Muscle of leg (tissue), 11 donors: ENCODE measurements around the gene DSTYK. TPM values are rescaled to one million over a fixed set of nuclear protein-coding genes. Genes with fewer than 3 reads are reported as not detected.

Experiments
- DNase-seq: peaks from one replicate; pipeline ENCODE4 v3.0.0; 2013
- H3K27ac ChIP-seq: one replicate; pipeline ENCODE4 v1.5.1; 2013; ENCODE audit warnings: mild to moderate bottlenecking, low read length, control low read depth
- H3K27me3 ChIP-seq: one replicate; pipeline ENCODE4 v1.6.1; 2013; ENCODE audit warnings: low read length; ENCODE audit not compliant: control insufficient read depth, insufficient read depth
- H3K36me3 ChIP-seq: one replicate; pipeline ENCODE4 v1.6.1; 2013; ENCODE audit warnings: low read length; ENCODE audit not compliant: control insufficient read depth, insufficient read depth
- H3K4me1 ChIP-seq: one replicate; pipeline ENCODE4 v1.6.1; 2013; ENCODE audit warnings: low read length; ENCODE audit not compliant: control insufficient read depth, insufficient read depth
- H3K4me3 ChIP-seq: one replicate; pipeline ENCODE4 v1.5.1; 2013; ENCODE audit warnings: low read length, control low read depth
- H3K9me3 ChIP-seq: replicated peaks from 2 replicates; pipeline ENCODE4 v1.6.1; 2013; ENCODE audit warnings: low read depth, low read length; ENCODE audit not compliant: control insufficient read depth
- WGBS: methylation state at CpG from one replicate; pipeline ENCODE4 v1.1.5; 2013; ENCODE audit warnings: missing lambda C conversion rate; ENCODE audit not compliant: insufficient coverage; 5-methylcytosine and 5-hydroxymethylcytosine counted together
- polyA plus RNA-seq, 8 donors: library from polyadenylated mRNA; unstranded; fragments of 120-200 nt; gene quantifications; one replicate each; pipeline versions ENCODE4 v1.2.1 to v1.2.3, GENCODE V29; 2013; ENCODE audit warnings: inconsistent platforms in 1 of 8, low replicate concordance in 1 of 8; ENCODE audit not compliant: insufficient read length in 8 of 8, insufficient read depth in 1 of 8
- total RNA-seq: library from RNA; stranded (reverse); fragments of 120-200 nt; gene quantifications from one replicate; pipeline ENCODE4 v1.2.4, GENCODE V29; 2013

DSTYK gene
- total and polyA plus RNA-seq, 9 donors: 6.0 to 9.4 (median 7.1) TPM

- Histone ChIP-seq H3K4me3 (no peak overlapping the region), H3K36me3 (no peaks in the 10 kb centered on the region), H3K4me1 (peaks cover 2% of the 10 kb centered on the region), H3K9me3 (no peaks in the 10 kb centered on the region), H3K27ac (no peak overlapping the region), H3K27me3 (no peaks in the 10 kb centered on the region)
- 72% methylated on average over 4 of the region's 9 CpGs for WGBS
- DNase-seq: no peak
Measured at GRCh38 chr1:205199090-205199930, 12.2 kb downstream of the DSTYK start.

- Histone ChIP-seq H3K4me1 (no peaks in the 10 kb centered on the region), H3K27me3 (no peaks in the 10 kb centered on the region), H3K4me3 (no peak overlapping the region), H3K9me3 (no peaks in the 10 kb centered on the region), H3K36me3 (peaks cover 4% of the 10 kb centered on the region), H3K27ac (no peak overlapping the region)
- DNase-seq: no peak
- WGBS: 87% methylated on average over 3 of the region's 8 CpGs
Measured at GRCh38 chr1:205192287-205192686, 19.2 kb downstream of the DSTYK start.

- H3K27ac ChIP-seq: no peak overlapping the region
- WGBS: 100% methylated on average over 1 of the region's 2 CpGs
- no peaks in the 10 kb centered on the region for H3K9me3 ChIP-seq
- H3K4me1 ChIP-seq: no peaks in the 10 kb centered on the region
- H3K36me3 ChIP-seq: peaks cover 9% of the 10 kb centered on the region
- no peak overlapping the region for H3K4me3 ChIP-seq
- no peaks in the 10 kb centered on the region for H3K27me3 ChIP-seq
- no peak for DNase-seq
Measured at GRCh38 chr1:205191622-205192021, 19.9 kb downstream of the DSTYK start.

- peaks cover 12% of the 10 kb centered on the region for H3K36me3 ChIP-seq
- DNase-seq: no peak
- H3K27me3 ChIP-seq: no peaks in the 10 kb centered on the region
- no peaks in the 10 kb centered on the region for H3K9me3 ChIP-seq
- no peaks in the 10 kb centered on the region for H3K4me1 ChIP-seq
- H3K4me3 ChIP-seq: no peak overlapping the region
- H3K27ac ChIP-seq: no peak overlapping the region
- 32% methylated on average over 6 of the region's 9 CpGs for WGBS
Measured at GRCh38 chr1:205190845-205191577, 20.5 kb downstream of the DSTYK start.

GRCh38 chr1:205189131-205189530 is 22.4 kb downstream of the DSTYK start:
- no peak for DNase-seq
- WGBS: no CpG with 5 or more reads among the region's 2 CpGs
- H3K4me1 ChIP-seq: no peaks in the 10 kb centered on the region
- no peaks in the 10 kb centered on the region for H3K9me3 ChIP-seq
- H3K27me3 ChIP-seq: no peaks in the 10 kb centered on the region
- no peak overlapping the region for H3K27ac ChIP-seq
- peaks cover 12% of the 10 kb centered on the region for H3K36me3 ChIP-seq
- no peak overlapping the region for H3K4me3 ChIP-seq

- DNase-seq: no peak
- peaks cover 4% of the 10 kb centered on the region for H3K4me1 ChIP-seq
- H3K36me3 ChIP-seq: peaks cover 12% of the 10 kb centered on the region
- no peak overlapping the region for H3K27ac ChIP-seq
- WGBS: no CpG with 5 or more reads among the region's 2 CpGs
- H3K27me3 ChIP-seq: no peaks in the 10 kb centered on the region
- H3K9me3 ChIP-seq: no peaks in the 10 kb centered on the region
- no peak overlapping the region for H3K4me3 ChIP-seq
Measured at GRCh38 chr1:205188596-205188995, 22.9 kb downstream of the DSTYK start.

- WGBS: no CpG with 5 or more reads among the region's 2 CpGs
- Histone ChIP-seq H3K4me3 (no peak overlapping the region), H3K4me1 (peaks cover 4% of the 10 kb centered on the region), H3K27ac (no peak overlapping the region), H3K27me3 (no peaks in the 10 kb centered on the region), H3K36me3 (peaks cover 12% of the 10 kb centered on the region), H3K9me3 (no peaks in the 10 kb centered on the region)
- no peak for DNase-seq
Measured at GRCh38 chr1:205188098-205188497, 23.4 kb downstream of the DSTYK start.

- H3K27me3 ChIP-seq: no peaks in the 10 kb centered on the region
- no peaks in the 10 kb centered on the region for H3K9me3 ChIP-seq
- DNase-seq: no peak
- no peak overlapping the region for H3K4me3 ChIP-seq
- 92% methylated on average over 7 of the region's 10 CpGs for WGBS
- peaks cover 15% of the 10 kb centered on the region for H3K36me3 ChIP-seq
- H3K4me1 ChIP-seq: peaks cover 4% of the 10 kb centered on the region
- no peak overlapping the region for H3K27ac ChIP-seq
Measured at GRCh38 chr1:205187420-205187819, 24.1 kb downstream of the DSTYK start.

- H3K27ac ChIP-seq: no peak overlapping the region
Measured at GRCh38 chr1:205186191-205186590, 25.3 kb downstream of the DSTYK start.

GRCh38 chr1:205183676-205184335 is 27.7 kb downstream of the DSTYK start:
- peaks cover 4% of the 10 kb centered on the region for H3K4me1 ChIP-seq
- H3K27me3 ChIP-seq: no peaks in the 10 kb centered on the region
- H3K4me3 ChIP-seq: no peak overlapping the region
- DNase-seq: peak; percentile 35
- peak overlapping the region; percentile 62 for H3K27ac ChIP-seq
- 17% methylated on average over 1 of the region's 4 CpGs for WGBS
- peaks cover 15% of the 10 kb centered on the region for H3K36me3 ChIP-seq
- no peaks in the 10 kb centered on the region for H3K9me3 ChIP-seq

More at GRCh38 chr1:205186191-205186590, 25.3 kb downstream of the DSTYK start:
- H3K4me3 ChIP-seq: no peak overlapping the region
- no peak for DNase-seq
- H3K27me3 ChIP-seq: no peaks in the 10 kb centered on the region
- no peaks in the 10 kb centered on the region for H3K9me3 ChIP-seq
- H3K4me1 ChIP-seq: peaks cover 4% of the 10 kb centered on the region
- peaks cover 15% of the 10 kb centered on the region for H3K36me3 ChIP-seq
